Mesodermal cell (in vitro differentiated cells): ENCODE measurements around the gene FGA. TPM values are rescaled to one million over a fixed set of nuclear protein-coding genes. Genes with fewer than 3 reads are reported as not detected.

Experiments
- H3K27ac ChIP-seq: 2 replicates; pipeline ENCODE4 v1.7.0; 2013; ENCODE audit warnings: mild to moderate bottlenecking, low read depth, low read length, moderate library complexity; ENCODE audit not compliant: severe bottlenecking
- H3K36me3 ChIP-seq: 2 replicates; pipeline ENCODE4 v1.7.1; 2013; ENCODE audit warnings: mild to moderate bottlenecking, low read length, moderate library complexity; ENCODE audit not compliant: control insufficient read depth, insufficient read depth
- H3K4me1 ChIP-seq: one replicate; pipeline ENCODE4 v1.7.1; 2013; ENCODE audit warnings: mild to moderate bottlenecking, low read length; ENCODE audit not compliant: insufficient read depth, control insufficient read depth, poor library complexity, severe bottlenecking
- H3K4me3 ChIP-seq: 2 replicates; pipeline ENCODE4 v1.7.0; 2013; ENCODE audit warnings: low read length, control low read depth, mild to moderate bottlenecking; ENCODE audit not compliant: insufficient read depth, poor library complexity, severe bottlenecking; ENCODE audit errors: extremely low read depth
- H3K9me3 ChIP-seq: 2 replicates; pipeline ENCODE4 v1.7.1; 2013; ENCODE audit warnings: mild to moderate bottlenecking, low read length, moderate library complexity; ENCODE audit not compliant: control insufficient read depth
- WGBS, 2 experiments: methylation state at CpG; one replicate each; pipeline ENCODE4 v1.1.5; 2013; ENCODE audit warnings: missing lambda C conversion rate in 2 of 2; ENCODE audit not compliant: insufficient coverage in 2 of 2; 5-methylcytosine and 5-hydroxymethylcytosine counted together
- polyA plus RNA-seq, 2 experiments: library from polyadenylated mRNA; stranded (reverse); fragments of 50-300 nt; gene quantifications; one replicate each; pipeline ENCODE4 v1.2.3, GENCODE V29; 2013

Gene FGA
- polyA plus RNA-seq (2013, experiment 1 of 2): not detected
- polyA plus RNA-seq (2013, experiment 2 of 2): not detected

GRCh38 chr4:154590329-154591006, at the start of gene FGA:
Gene FGA (minus strand): TSS chr4:154590742. CDS start chr4:154590687, 55 bp downstream.
- H3K9me3 ChIP-seq: no peaks in the 10 kb centered on the region
- 71% methylated on average over 3 of the region's 3 CpGs; no CpG with 5 or more reads in 1 of the 2 experiments for WGBS, 2 experiments
- H3K4me1 ChIP-seq: no peaks in the 10 kb centered on the region
- no peak within 1 kb of the TSS for H3K4me3 ChIP-seq
- no peak within 1 kb of the TSS for H3K27ac ChIP-seq
- no peaks in the 10 kb centered on the region for H3K36me3 ChIP-seq

GRCh38 chr4:154634058-154634457, 43.5 kb upstream of the FGA start:
- WGBS, 2 experiments: 90% methylated on average over 2 of the region's 3 CpGs; no CpG with 5 or more reads in 1 of the 2 experiments
- H3K36me3 ChIP-seq: no peaks in the 10 kb centered on the region

GRCh38 chr4:154631828-154632227, 41.3 kb upstream of the FGA start:
- Histone ChIP-seq H3K9me3 (no peaks in the 10 kb centered on the region), H3K4me3 (no peak overlapping the region), H3K36me3 (no peaks in the 10 kb centered on the region), H3K4me1 (peaks cover 3% of the 10 kb centered on the region), H3K27ac (no peak overlapping the region)
- 100% methylated on average over 1 of the region's 2 CpGs for WGBS, 2 experiments

More at GRCh38 chr4:154634058-154634457, 43.5 kb upstream of the FGA start:
- Histone ChIP-seq H3K9me3 (no peaks in the 10 kb centered on the region), H3K4me1 (no peaks in the 10 kb centered on the region), H3K4me3 (no peak overlapping the region), H3K27ac (no peak overlapping the region)

- H3K27ac ChIP-seq: no peak overlapping the region
- H3K4me3 ChIP-seq: no peak overlapping the region
- H3K36me3 ChIP-seq: no peaks in the 10 kb centered on the region
- H3K9me3 ChIP-seq: no peaks in the 10 kb centered on the region
- peaks cover 3% of the 10 kb centered on the region for H3K4me1 ChIP-seq
Observed at GRCh38 chr4:154630324-154630723, 39.8 kb upstream of the FGA start.

GRCh38 chr4:154626793-154627484, 36.4 kb upstream of the FGA start:
- WGBS, 2 experiments: 9 to 10% methylated on average over 39 to 42 of the region's 48 CpGs
- peak overlapping the region; percentile 19 for H3K4me3 ChIP-seq
- H3K27ac ChIP-seq: no peak overlapping the region
- H3K9me3 ChIP-seq: no peaks in the 10 kb centered on the region
- peaks cover 3% of the 10 kb centered on the region for H3K4me1 ChIP-seq
- no peaks in the 10 kb centered on the region for H3K36me3 ChIP-seq

- H3K36me3 ChIP-seq: no peaks in the 10 kb centered on the region
- peaks cover 3% of the 10 kb centered on the region for H3K4me1 ChIP-seq
- WGBS, 2 experiments: 90 to 92% methylated on average over 3 of the region's 3 CpGs
- H3K27ac ChIP-seq: no peak overlapping the region
- no peak overlapping the region for H3K4me3 ChIP-seq
- no peaks in the 10 kb centered on the region for H3K9me3 ChIP-seq
Observed at GRCh38 chr4:154625971-154626370, 35.4 kb upstream of the FGA start.

- Histone ChIP-seq H3K36me3 (no peaks in the 10 kb centered on the region), H3K4me1 (peaks cover 3% of the 10 kb centered on the region), H3K9me3 (no peaks in the 10 kb centered on the region), H3K27ac (no peak overlapping the region), H3K4me3 (no peak overlapping the region)
- 93 to 95% methylated on average over 6 to 7 of the region's 7 CpGs for WGBS, 2 experiments
Observed at GRCh38 chr4:154623995-154624394, 33.5 kb upstream of the FGA start.

GRCh38 chr4:154623436-154623835, 32.9 kb upstream of the FGA start:
- H3K4me3 ChIP-seq: no peak overlapping the region
- no peaks in the 10 kb centered on the region for H3K9me3 ChIP-seq
- 90 to 91% methylated on average over 3 of the region's 3 CpGs for WGBS, 2 experiments
- no peak overlapping the region for H3K27ac ChIP-seq
- no peaks in the 10 kb centered on the region for H3K36me3 ChIP-seq
- H3K4me1 ChIP-seq: peaks cover 3% of the 10 kb centered on the region

GRCh38 chr4:154622598-154622997, 32.1 kb upstream of the FGA start:
- no peaks in the 10 kb centered on the region for H3K9me3 ChIP-seq
- H3K4me1 ChIP-seq: peaks cover 3% of the 10 kb centered on the region
- no peaks in the 10 kb centered on the region for H3K36me3 ChIP-seq
- H3K4me3 ChIP-seq: no peak overlapping the region
- no peak overlapping the region for H3K27ac ChIP-seq

- H3K9me3 ChIP-seq: no peaks in the 10 kb centered on the region
- no peak overlapping the region for H3K4me3 ChIP-seq
- H3K27ac ChIP-seq: no peak overlapping the region
- WGBS, 2 experiments: 17 to 44% methylated on average over 1 of the region's 1 CpG
- no peaks in the 10 kb centered on the region for H3K36me3 ChIP-seq
- H3K4me1 ChIP-seq: no peaks in the 10 kb centered on the region
Observed at GRCh38 chr4:154620111-154620510, 29.6 kb upstream of the FGA start.

- 25 to 38% methylated on average over 2 to 3 of the region's 4 CpGs for WGBS, 2 experiments
- H3K27ac ChIP-seq: no peak overlapping the region
- no peaks in the 10 kb centered on the region for H3K4me1 ChIP-seq
Observed at GRCh38 chr4:154618708-154619315, 28.3 kb upstream of the FGA start.

More at GRCh38 chr4:154618708-154619315, 28.3 kb upstream of the FGA start:
- no peaks in the 10 kb centered on the region for H3K36me3 ChIP-seq
- H3K9me3 ChIP-seq: no peaks in the 10 kb centered on the region
- no peak overlapping the region for H3K4me3 ChIP-seq
